ENCODE measurements around the gene MYO5C.
A peak's percentile ranks its signal among the peaks of the same experiment; 100 is the strongest.

MYO5C gene

GRCh38 chr15:52251144-52251860, 44.3 kb downstream of the MYO5C start:
- Histone ChIP-seq H3K9me3 (no peaks in the 10 kb centered on the region), H3K27ac (no peak overlapping the region), H3K4me3 (no peak overlapping the region), H3K36me3 (peaks cover 0 to 6% (median 0%) of the 10 kb centered on the region in 3 donors), H3K27me3 (no peaks in the 10 kb centered on the region), H3K4me1 (peaks cover 0 to 12% (median 1%) of the 10 kb centered on the region in 4 donors)
- TF ChIP-seq CTCF (IDR thresholded peaks at IDR 0.05), result no peak
- DNase-seq, result no peak
- intact Hi-C loops (cut with DNase I; ENCODE audit: low total_unique reads), result no loop called here

- Histone ChIP-seq H3K9me3 (no peaks in the 10 kb centered on the region), H3K4me3 (no peak overlapping the region), H3K27me3 (peaks cover 0 to 2% of the 10 kb centered on the region in 2 donors), H3K36me3 (peaks cover 0 to 16% (median 0%) of the 10 kb centered on the region in 3 donors), H3K4me1 (peaks cover 0 to 3% (median 0%) of the 10 kb centered on the region in 4 donors), H3K27ac (no peak overlapping the region)
- intact Hi-C loops (cut with DNase I; ENCODE audit: low total_unique reads), result no loop called here
- DNase-seq, result no peak
- TF ChIP-seq CTCF (IDR thresholded peaks at IDR 0.05), result no peak
These were observed 48.1 kb downstream of the MYO5C start for GRCh38 chr15:52247461-52247860.

- H3K27ac ChIP-seq, result no peak overlapping the region
- no peak overlapping the region for H3K4me3 ChIP-seq
- DNase-seq, result no peak
- no peaks in the 10 kb centered on the region for H3K4me1 ChIP-seq
- intact Hi-C loops (cut with DNase I; ENCODE audit: low total_unique reads), result no loop called here
- H3K36me3 ChIP-seq, result peaks cover 0 to 16% (median 0%) of the 10 kb centered on the region in 3 donors
- no peaks in the 10 kb centered on the region for H3K9me3 ChIP-seq
- no peak for TF ChIP-seq CTCF (IDR thresholded peaks at IDR 0.05)
- peaks cover 0 to 6% of the 10 kb centered on the region in 2 donors for H3K27me3 ChIP-seq
These were observed 48.7 kb downstream of the MYO5C start for GRCh38 chr15:52246686-52247431.

GRCh38 chr15:52243697-52244555, 51.7 kb downstream of the MYO5C start:
- no peaks in the 10 kb centered on the region for H3K9me3 ChIP-seq
- DNase-seq, result peak in 1 of 2 donors; percentile 30
- intact Hi-C loops (cut with DNase I; ENCODE audit: low total_unique reads), result no loop called here
- no peak for TF ChIP-seq CTCF (IDR thresholded peaks at IDR 0.05)
- H3K4me1 ChIP-seq, result no peaks in the 10 kb centered on the region
- H3K4me3 ChIP-seq, result no peak overlapping the region
- H3K27me3 ChIP-seq, result peaks cover 0 to 7% of the 10 kb centered on the region in 2 donors
- H3K36me3 ChIP-seq, result peaks cover 0 to 20% (median 0%) of the 10 kb centered on the region in 3 donors
- no peak overlapping the region for H3K27ac ChIP-seq

- TF ChIP-seq CTCF (IDR thresholded peaks at IDR 0.05), result no peak
- no peak overlapping the region for H3K27ac ChIP-seq
- H3K4me1 ChIP-seq, result no peaks in the 10 kb centered on the region
- intact Hi-C loops (cut with DNase I; ENCODE audit: low total_unique reads), result no loop called here
- H3K36me3 ChIP-seq, result peaks cover 0 to 20% (median 0%) of the 10 kb centered on the region in 3 donors
- DNase-seq, result no peak
- peaks cover 0 to 7% of the 10 kb centered on the region in 2 donors for H3K27me3 ChIP-seq
- H3K4me3 ChIP-seq, result no peak overlapping the region
- H3K9me3 ChIP-seq, result no peaks in the 10 kb centered on the region
These were observed 52.3 kb downstream of the MYO5C start for GRCh38 chr15:52243286-52243685.

All from tibial artery (tissue), 4 donors.